GM18498 (cell line): ENCODE data around the gene CCR5.

Experiments used
- ATAC-seq: cut with Tn5 transposase; IDR thresholded peaks from one replicate; pipeline ENCODE4 v1.9.1; 2021; ENCODE audit warnings: mild to moderate bottlenecking, moderate library complexity; ENCODE audit not compliant: unreplicated experiment

The CCR5 gene

GRCh38 chr3:46406443-46406787, 35.7 kb downstream of the CCR5 start:
- no peak for ATAC-seq

- ATAC-seq = peak; percentile 46
These were observed 36.3 kb downstream of the CCR5 start, which contains the start of the genes CCR5AS and CCRL2 for GRCh38 chr3:46406788-46407611. Gene CCR5AS (minus strand): TSS chr3:46407066. Gene CCRL2 (plus strand): TSS chr3:46407259. CDS start chr3:46408080, 821 bp downstream.

- no peak for ATAC-seq
These were observed 37.2 kb downstream of the CCR5 start for GRCh38 chr3:46407970-46408369.

- ATAC-seq = no peak
These were observed 38.1 kb downstream of the CCR5 start for GRCh38 chr3:46408853-46409252.

GRCh38 chr3:46409739-46410489, 39.2 kb downstream of the CCR5 start:
- no peak for ATAC-seq

- ATAC-seq = no peak
These were observed 39.9 kb downstream of the CCR5 start for GRCh38 chr3:46410669-46411068.

- no peak for ATAC-seq
These were observed 40.5 kb downstream of the CCR5 start for GRCh38 chr3:46411271-46411670.

GRCh38 chr3:46412786-46413298, 42.1 kb downstream of the CCR5 start:
- ATAC-seq = no peak

GRCh38 chr3:46413951-46414350, 43.2 kb downstream of the CCR5 start:
- ATAC-seq = no peak

- no peak for ATAC-seq
These were observed 44.0 kb downstream of the CCR5 start for GRCh38 chr3:46414739-46415138.

- ATAC-seq = no peak
These were observed 45.5 kb downstream of the CCR5 start for GRCh38 chr3:46416125-46416810.

- ATAC-seq = no peak
These were observed 46.2 kb downstream of the CCR5 start for GRCh38 chr3:46416811-46417510.

- ATAC-seq = no peak
These were observed 47.3 kb downstream of the CCR5 start for GRCh38 chr3:46417841-46418611.

GRCh38 chr3:46419816-46420215, 49.1 kb downstream of the CCR5 start:
- no peak for ATAC-seq

GRCh38 chr3:46420931-46421330, 50.2 kb downstream of the CCR5 start:
- no peak for ATAC-seq

- ATAC-seq = no peak
These were observed 51.9 kb downstream of the CCR5 start for GRCh38 chr3:46422617-46423016.

GRCh38 chr3:46423588-46423987, 52.8 kb downstream of the CCR5 start:
- no peak for ATAC-seq
